Mesenteric fat pad (tissue), 1 donor: ENCODE results near the gene CLDN3. TPM values are rescaled to one million over a fixed set of nuclear protein-coding genes. Genes with fewer than 3 reads are reported as not detected.
"Not testable (repeated sequence)": the region's sequence is repeated elsewhere in the genome, so short reads cannot be mapped to it uniquely, and the experiment has no call there.

Experiments used
- DNase-seq: peaks from one replicate; pipeline ENCODE4 v3.0.0-alpha.2; 2020; ENCODE audit warnings: low spot score
- long read RNA-seq: library from polyadenylated mRNA; unstranded; transcript quantifications from one replicate; pipeline ENCODE4 v2.0.0, GENCODE V29; 2020
- total RNA-seq: library from RNA; stranded (reverse); fragmentation: NEBNext Ultra II Directional; extraction: Animal tissue kit (Norgen Biotek cat#: 25700); gene quantifications from one replicate; pipeline ENCODE4 v1.2.1, GENCODE V29; 2021
- donor health status: DM: yes; HTN: yes; CAD: no.

The CLDN3 gene, protein sequence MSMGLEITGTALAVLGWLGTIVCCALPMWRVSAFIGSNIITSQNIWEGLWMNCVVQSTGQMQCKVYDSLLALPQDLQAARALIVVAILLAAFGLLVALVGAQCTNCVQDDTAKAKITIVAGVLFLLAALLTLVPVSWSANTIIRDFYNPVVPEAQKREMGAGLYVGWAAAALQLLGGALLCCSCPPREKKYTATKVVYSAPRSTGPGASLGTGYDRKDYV
- not detected for total RNA-seq
- long read RNA-seq: 0 reads

DNA sequence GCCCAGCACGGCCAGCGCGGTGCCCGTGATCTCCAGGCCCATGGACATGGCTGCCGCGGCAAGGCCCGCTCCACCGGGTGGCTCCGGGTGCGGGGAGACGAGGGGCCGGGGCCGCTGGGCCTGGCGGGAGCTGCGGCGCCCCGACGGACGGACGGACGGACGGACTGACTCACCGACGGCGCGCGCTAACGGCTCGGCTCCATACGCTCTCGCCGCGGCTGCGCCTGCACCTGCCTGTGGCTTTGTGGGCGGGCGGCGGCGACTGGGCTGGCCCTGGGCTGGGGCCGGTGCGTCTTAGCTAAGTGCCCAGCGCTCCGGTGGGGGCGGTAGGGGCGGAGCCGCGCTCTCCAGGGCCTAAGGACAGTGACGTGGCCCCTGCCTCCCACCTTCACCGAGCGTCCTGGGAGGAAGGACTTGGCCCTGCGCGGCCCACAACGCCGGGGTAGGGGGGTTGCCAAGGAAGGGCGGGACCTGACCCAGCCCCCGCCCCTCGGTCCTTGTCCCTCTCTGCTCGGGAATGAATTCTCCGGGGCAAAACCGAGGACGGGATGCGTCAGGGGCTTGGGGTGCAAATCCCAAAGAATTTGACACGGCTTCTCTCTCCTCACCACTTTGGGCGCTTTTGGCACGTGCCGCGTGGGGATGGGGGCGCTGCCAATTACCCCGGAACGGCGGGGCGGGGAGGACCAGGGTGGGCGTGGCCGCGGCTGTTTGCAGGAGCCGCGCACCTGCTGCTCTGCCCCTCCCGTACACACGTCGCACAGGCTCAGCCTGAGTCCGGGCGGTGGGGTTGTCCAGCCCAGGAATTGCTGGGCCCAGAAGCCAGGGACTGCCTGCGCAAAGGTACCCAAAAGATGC lies at the start of gene CLDN3:
Gene CLDN3, minus strand, starts transcription at position 269 of the 858 bp plus-strand sequence. Its CDS starts 221 bp downstream, at position 48.
- no peak for DNase-seq

DNA sequence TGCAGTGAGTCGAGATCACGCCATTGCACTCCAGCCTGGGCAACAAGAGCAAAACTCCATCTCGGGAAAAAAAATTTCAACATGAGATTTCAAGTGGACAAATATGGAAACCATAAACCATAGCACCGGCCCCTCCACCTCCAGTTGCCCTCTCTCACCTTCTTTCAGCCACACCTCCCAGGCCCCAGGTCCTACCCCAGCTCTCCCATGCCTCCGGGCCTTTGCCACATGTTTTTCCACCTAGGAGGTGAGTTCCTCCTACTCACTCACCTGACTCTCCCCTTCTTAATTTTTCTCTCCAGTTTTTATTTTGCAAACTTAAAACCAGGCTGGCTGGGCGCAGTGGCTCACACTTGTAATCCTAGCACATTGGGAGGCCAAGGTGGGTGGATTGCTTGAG lies 47.1 kb upstream of the CLDN3 start:
- DNase-seq: no peak

DNA sequence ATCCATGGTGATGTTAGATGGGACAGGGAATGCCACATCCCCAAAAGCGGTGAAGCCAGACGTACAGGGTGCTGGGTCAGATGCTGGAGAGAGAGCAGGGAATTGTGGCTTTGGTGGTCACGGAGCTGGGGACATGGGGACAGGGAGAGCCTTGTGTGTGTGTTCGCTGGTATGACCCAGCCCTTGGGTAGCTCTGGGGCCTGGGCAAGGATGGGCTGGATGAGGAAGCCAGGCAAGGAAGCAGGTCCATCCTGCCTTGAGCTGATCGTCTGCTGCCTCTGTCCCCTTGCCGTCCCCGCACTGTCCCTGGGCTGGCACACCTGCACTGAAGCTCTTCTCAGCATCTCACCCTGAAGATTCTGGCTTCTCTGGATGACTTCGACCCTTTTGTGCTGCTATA lies 45.4 kb upstream of the CLDN3 start:
- DNase-seq: no peak

DNA sequence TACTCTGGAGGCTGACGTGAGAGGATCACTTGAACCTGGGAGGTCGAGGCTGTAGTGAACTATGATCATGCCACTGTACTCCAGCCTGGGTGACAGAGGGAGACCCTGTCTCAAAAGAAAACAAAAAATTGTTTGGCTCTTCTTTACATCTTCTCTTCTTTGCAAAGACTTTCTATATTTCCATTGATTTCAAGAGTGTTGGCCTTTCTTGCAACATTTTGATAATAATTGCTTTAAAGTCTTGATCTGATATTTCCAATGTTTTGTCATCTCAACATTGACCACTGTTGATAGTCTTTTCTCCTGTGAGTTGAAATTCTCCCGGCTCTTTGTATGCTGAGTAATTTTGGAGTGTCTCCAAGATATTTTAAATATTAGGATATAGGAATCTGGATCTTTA lies 42.9 kb upstream of the CLDN3 start:
- DNase-seq: no peak

DNA sequence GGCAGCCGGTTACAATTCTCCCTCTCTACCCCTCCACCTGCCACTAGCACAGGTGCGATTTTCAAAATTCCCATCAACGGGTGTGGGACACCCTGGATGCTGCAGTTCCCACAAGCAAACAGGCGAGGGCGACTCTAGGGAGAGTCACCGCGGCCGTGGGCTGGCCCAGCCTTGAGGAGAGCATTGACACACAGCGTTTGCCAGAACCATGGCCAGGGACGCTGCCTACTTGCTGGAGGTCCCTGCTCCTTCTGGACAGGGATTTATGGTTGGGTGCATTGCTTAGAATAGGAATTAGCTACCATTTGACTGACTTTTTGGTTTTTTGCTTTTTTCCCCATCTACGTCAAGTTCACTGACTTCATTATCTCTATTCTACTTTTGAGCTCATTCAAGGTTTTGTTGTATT lies 41.7 kb upstream of the CLDN3 start:
- DNase-seq: peak; percentile 91

DNA sequence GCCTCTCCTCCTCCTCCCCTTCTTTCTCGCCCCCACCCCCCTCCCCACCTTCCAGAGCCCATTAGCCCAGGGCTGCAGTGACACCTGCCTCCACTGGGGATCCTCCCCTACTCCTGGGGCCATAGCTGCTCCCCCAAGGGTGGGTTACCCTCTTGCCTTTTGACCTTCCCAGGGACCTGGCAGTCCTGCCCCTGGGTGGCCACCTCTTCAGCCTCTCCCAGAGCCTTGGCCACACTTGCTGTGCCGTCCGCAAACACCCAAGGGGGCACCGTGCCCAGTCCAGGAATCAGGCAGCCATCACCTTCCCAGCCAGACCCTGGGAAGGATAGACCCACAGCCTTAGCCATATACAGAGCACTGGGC lies 40.9 kb upstream of the CLDN3 start:
- peak; percentile 57 for DNase-seq

DNA sequence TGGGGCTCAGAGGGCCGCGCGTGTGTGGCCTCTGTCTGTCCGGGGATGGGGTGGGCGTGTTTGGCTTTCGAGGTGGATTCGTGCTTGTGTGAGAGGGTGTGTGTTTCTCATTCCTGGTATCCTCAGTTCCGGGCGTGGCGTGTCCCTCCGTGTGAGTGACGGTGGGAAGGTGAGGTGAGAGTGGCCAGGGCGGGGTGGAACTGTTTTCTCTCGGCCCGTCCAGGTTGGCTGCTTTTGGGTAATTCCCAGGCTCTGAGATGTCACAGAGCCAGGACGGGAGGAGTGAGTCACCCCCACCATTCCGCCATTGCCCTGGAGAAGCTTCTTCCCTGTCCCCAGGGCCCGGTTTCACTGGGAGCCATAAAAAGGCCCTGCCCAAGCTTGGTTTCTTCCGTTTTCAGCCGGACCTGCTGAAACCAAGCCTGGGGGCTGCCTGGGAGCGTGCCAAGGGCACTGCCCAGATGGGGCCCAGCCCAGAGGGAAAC lies 39.4 kb upstream of the CLDN3 start:
- DNase-seq: peak; percentile 83

DNA sequence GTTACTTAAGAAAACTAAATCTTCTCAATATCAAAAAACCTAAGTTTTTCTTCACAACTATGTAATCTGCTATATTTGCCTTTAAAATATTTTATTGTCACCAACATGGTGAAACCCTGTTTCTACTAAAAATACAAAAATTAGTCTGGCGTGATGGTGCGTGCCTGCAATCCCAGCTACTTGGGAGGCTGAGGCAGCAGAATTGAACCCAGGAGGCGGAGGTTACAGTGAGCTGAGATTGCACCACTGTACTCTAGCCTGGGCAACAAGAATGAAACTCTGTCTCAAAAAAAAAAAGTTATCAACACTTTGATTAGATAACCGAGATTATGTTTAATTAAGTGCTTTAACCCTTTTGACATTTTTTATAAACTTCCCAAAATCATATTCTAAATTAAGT lies 32.4 kb upstream of the CLDN3 start:
- peak; percentile 9 for DNase-seq

DNA sequence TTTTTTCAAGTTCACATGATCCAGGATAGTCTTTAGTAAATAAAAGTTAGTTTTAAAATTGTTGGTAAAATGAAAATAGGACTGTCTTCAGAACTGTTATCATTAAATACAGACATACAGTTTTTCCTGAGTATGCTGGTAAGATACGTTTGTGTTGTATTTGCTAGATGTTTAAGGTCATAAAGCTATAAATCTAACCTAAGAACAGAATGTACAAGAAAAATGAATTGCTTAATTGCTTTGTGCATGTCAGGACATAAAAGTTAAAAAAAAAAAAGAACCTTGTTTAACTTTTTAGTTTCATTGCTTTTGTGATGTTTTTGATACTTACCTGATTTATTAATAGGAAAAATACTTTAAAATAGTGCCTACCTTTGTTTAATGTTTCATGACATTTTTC lies 31.5 kb upstream of the CLDN3 start:
- no peak for DNase-seq

DNA sequence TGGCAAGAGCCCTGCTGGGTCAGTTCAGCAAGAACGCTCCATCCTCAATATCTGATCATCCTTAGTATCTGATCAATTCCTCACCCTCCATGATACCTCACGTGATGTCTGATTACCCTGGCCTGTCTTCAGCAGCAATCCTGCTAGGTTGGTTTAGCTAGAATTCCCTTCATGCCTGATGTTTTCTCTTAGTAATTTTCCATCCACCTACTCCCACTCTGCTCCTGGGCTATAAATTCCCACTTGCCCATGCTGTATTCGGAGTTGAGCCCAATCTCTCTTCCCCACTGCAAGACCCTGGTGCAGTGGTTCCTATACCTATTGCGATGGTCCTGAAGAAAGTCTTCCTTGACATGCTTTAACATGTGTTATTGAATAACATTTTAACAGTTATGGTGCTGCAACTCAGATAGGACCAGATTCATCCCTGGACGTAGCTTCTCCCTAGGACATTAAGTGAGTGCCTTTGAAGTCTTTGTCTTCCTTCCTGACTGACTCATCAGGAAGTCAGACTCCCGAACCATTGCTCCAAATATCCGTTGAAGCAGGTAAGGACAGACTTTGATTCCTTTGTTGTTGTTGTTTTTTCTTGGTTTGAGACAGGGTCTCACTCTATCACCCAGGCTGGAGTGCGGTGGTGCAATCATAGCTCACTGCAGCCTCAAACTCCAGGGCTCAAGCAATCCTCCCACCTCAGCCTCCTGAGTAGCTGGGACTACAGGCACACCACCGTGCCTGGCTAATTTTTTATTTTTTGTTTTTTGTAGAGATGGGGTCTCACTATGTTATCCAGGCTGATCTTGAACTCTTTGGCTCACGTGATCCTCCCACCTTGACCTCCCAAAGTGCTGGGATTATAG lies 29.4 kb upstream of the CLDN3 start:
- DNase-seq: peak; percentile 30

DNA sequence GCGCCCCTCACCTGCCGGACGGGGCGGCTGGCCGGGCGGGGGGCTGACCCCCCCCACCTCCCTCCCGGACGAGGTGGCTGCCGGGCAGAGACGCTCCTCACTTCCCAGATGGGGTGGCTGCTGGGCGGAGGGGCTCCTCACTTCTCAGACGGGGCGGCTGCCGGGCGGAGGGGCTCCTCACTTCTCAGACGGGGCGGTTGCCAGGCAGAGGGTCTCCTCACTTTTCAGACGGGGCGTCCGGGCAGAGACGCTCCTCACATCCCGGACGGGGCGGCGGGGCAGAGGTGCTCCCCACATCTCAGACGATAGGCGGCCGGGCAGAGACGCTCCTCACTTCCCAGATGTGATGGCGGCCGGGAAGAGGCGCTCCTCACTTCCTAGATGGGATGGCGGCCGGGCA lies 27.1 kb upstream of the CLDN3 start:
- peak; percentile 49 for DNase-seq

DNA sequence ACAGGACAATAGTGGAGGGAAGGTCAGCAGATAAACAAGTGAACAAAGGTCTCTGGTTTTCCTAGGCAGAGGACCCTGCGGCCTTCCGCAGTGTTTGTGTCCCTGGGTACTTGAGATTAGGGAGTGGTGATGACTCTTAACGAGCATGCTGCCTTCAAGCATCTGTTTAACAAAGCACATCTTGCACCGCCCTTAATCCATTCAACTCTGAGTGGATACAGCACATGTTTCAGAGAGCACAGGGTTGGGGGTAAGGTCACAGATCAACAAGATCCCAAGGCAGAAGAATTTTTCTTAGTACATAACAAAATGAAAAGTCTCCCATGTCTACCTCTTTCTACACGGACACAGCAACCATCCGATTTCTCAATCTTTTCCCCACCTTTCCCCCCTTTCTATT lies 26.6 kb upstream of the CLDN3 start:
- DNase-seq: not testable (repeated sequence)

DNA sequence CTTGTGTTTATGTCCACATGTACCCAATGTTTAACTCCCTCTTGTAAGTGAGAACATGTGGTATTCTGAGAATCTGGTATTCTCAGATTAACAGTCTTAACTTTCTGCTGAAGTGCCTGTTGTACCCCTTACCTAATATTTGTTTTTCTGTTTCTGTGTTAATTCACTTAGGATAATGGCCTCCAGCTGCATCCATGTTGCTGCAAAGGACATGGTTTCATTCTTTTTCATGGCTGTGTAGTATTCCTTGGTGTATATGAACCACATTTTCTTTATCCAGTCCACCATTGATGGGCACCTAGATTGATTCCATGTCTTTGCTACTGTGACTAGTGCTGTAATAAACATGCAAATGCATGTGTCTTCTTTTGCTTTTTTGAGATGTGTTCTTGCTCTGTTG lies 25.1 kb upstream of the CLDN3 start:
- not testable (repeated sequence) for DNase-seq

DNA sequence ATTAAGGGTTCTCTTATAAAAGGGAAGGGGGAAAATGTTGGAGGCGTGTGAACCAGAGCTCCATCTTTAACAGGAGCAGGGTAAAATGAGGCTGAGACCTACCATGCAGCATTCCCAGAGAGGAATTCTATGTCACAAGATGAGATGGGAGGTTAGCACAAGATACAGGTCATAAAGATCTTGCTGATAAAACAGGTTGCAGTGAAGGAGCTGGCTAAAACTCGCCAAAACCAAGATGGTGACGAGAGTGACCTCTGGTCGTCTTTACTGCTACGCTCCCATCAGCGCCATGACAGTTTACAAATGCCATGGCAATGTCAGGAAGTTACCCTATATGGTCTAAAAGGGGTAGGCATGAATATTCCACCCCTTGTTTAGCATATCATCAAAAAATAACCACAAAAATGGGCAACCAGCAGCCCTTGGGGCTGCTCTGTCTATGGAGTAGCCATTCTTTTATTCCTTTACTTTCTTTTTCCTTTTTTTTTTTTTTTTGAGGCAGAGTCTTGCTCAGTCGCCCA lies 21.2 kb upstream of the CLDN3 start:
- DNase-seq: peak; percentile 26

DNA sequence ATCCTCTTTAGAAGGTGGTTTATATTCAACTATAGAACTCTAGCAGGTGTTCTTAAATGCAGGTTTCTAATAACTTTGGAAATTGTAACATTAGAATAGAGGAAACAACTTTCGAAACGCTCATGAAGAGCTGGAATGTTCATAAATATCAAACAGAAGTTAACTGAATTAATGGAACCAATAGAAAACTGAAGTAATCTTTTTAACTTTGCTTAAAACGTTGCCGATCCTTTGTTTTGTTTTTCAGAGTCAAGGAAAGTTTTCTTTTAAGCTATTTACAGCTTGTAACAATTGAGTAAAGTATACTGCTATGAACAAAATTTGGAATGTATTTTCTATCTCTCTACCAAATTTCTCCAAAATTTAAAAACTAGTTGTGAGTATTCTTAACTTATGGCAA lies 19.0 kb upstream of the CLDN3 start:
- no peak for DNase-seq

DNA sequence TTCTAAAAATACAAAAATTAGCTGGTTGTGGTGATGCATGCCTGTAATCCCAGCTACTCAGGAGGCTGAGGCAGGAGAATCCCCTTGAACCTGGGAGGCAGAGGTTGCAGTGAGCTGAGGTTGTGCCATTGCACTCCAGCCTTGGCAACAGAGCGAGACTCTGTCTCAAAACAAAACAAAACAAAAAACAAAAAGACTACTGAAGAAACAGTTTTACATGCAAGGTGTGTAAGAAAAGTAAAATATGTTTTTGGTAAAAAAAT lies 17.6 kb upstream of the CLDN3 start:
- DNase-seq: not testable (repeated sequence)

DNA sequence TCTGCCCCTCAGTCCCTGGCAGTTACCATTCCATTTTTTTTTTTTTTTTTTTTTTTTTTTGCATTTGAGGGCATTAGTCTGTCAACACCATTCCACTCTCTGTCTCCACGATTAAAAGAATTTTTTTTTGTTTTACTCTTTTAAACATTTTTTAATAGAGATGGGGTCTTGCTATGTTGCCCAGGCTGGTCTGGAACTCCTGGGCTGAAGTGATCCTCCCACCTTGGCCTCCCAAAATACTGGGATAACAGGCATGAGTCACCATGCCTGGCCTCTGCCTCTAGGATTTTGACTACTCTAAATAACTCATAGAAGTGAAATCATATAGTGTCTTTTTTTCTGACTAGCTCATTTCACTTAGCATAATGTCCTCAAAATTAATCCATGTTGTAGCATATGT lies 16.5 kb upstream of the CLDN3 start:
- peak; percentile 6 for DNase-seq

DNA sequence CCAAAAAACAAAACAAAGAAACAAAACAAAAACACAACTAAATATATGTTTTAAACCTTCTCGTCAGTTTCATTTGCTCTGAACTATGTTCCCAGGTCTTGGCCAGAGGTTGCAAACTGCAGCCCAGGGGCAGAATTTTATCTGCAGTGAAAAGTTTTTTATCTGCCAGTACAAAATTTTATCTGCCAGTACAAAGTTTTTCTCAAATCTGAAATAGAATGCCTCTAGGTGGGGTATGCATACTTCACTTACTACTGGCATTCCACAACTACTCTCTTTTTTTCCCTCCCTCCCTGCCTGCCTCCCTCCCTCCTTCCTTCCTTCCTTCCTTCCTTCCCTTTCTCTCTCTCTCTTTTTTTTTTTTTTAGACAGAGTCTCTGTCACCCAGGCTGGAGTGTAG lies 9.4 kb upstream of the CLDN3 start:
- no peak for DNase-seq

DNA sequence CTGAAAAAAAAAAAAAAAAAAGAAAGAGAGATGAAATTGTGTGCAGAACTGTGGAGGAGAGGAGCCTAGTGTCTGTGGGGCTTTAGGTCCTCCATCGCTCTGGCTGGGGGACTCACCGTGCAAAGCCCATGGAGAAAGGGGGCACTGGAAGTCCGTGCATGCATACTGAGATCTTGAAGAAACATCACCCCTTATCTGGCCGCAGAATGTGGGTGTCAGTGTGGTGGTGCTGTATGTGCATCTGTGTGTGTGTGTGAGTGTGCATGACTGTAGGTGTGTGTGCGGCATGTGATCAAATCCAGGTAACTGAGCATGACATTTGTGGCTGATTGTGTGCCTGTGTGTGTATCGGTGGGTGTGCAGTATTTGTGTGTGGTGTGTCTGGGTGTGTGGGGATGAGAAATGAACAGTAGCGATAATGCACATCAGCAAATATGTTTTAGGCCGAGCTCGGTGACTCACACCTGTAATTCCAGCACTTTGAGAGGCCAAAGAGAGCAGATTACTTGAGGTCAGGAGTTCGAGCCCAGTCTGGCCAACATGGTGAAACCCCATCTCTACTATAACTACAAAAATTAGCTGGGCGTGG lies 8.8 kb upstream of the CLDN3 start:
- peak; percentile 59 for DNase-seq

DNA sequence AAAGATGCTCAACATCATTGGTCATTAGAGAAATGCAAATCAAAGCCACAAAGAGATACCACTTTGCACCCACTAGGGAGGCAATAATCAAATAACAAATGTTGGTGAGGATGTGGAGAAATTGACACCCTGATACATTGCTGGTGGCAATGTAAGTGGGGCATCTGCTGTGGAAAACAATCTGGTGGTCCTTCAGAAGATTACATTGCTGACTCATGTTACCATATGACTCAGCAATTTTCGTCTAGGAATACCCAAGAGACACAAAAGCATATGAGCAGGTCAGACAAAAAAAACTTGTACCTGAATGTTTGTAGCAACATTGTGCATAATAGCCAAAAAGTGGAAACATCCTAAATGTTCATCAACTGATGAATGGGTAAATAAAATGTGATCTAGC lies 4.9 kb upstream of the CLDN3 start:
- DNase-seq: no peak
